Astrocyte (in vitro differentiated cells and primary cell): ENCODE results near the gene SPTBN5. TPM values are rescaled to one million over a fixed set of nuclear protein-coding genes. Genes with fewer than 3 reads are reported as not detected.

Experiments used
- microRNA-seq: library from miRNA; unstranded; fragments of <30 nt; microRNA quantifications from one replicate; pipeline ENCODE4 v1.2.0, GENCODE V29; 2020
- total RNA-seq: library from RNA; stranded (reverse); gene quantifications from 2 replicates; pipeline ENCODE4 v1.2.1, GENCODE V29; 2021

SPTBN5 gene
- total RNA-seq, 1 donor from 2014 or later, result 5.3 TPM

Small RNA genes within 50 kb of the gene (microRNA-seq; reads per million reads assigned to microRNA genes)
- gene MIR4310, result not detected

Other genes with a start within 250 kb of the SPTBN5 start
- 28.4 and 32.6 TPM in 2 replicates for gene MGA, start 233.6 kb downstream of the SPTBN5 start, total RNA-seq
- gene MAPKBP1, start 119.6 kb downstream of the SPTBN5 start, total RNA-seq, result 30.8 and 30.9 TPM in 2 replicates
- gene JMJD7, start 66.0 kb downstream of the SPTBN5 start, total RNA-seq, result 5.7 and 7.6 TPM in 2 replicates
- 1.5 and 1.8 TPM in 2 replicates for gene PLA2G4B, start 55.2 kb downstream of the SPTBN5 start, total RNA-seq
- gene EHD4, start 78.5 kb upstream of the SPTBN5 start, total RNA-seq, result 46.4 and 51.4 TPM in 2 replicates
- gene PLA2G4E, start 127.0 kb upstream of the SPTBN5 start, total RNA-seq, result not detected in 2 replicates
- gene PLA2G4D, start 200.5 kb upstream of the SPTBN5 start, total RNA-seq, result not detected in 2 replicates